GM19397 (cell line): ENCODE results near the gene ENPP1.
"Not testable (repeated sequence)": the region's sequence is repeated elsewhere in the genome, so short reads cannot be mapped to it uniquely, and the experiment has no call there.

Experiments used
- ATAC-seq: cut with Tn5 transposase; IDR thresholded peaks from one replicate; pipeline ENCODE4 v1.9.1; 2021; ENCODE audit warnings: mild to moderate bottlenecking, moderate library complexity; ENCODE audit not compliant: unreplicated experiment

The ENPP1 gene

GRCh38 chr6:131867744-131868143 is 59.9 kb downstream of the ENPP1 start:
- no peak for ATAC-seq

GRCh38 chr6:131868836-131869235 is 61.0 kb downstream of the ENPP1 start:
- no peak for ATAC-seq

- ATAC-seq: no peak
Measured at GRCh38 chr6:131875647-131876046, 67.8 kb downstream of the ENPP1 start.

DNA sequence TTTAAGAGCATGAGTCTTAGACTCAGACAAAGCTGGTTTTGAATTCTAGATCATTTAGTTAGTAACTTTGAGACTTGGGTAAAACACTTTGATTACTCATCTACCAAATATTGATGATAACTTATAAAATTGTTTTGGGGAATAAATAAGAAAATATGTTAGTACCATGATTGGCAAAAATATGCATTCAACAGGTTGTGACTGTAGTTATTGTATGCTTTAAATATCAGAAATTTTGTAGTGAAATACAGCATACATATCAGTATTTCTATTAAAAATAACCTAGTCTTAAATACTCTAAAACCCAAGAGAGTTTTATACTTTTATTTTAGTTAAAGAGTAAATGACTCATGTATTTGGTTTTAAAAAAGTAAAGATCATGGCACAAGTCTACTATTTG is 68.7 kb downstream of the ENPP1 start:
- ATAC-seq: no peak

DNA sequence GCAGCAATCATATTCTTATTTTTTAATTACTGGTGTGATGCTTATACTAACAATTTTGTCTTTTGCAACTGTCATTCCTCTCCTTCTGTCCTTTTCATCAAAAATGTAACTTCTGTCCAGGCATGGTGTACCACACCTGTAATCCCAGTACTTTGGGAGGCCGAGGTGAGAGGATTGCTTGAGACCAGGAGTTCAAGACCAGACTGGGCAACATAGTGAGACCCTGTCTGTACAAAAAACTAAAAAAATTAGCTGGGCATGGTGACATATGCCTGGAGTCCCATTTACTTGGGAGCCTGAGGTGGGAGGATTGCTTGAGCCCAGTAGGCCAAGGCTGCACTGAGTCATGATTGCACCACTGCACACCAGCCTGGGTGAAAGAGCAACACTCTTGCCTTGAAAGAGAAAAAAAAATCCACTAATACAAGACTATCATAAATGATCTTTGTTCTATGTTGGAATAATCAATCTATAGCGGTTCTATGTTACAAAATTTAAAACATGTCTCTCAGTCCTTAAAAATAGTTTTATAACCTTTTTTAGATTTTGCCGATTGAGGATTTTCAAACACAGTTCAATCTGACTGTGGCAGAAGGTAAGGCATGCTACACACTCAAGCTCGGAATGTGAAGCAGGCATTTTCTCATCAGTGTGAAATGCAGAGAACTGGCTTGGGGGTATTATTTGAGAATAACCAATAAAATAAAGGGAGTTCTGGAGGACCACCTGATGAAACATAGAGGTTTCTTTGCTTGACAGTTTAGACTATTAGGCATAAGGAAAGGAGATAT is 70.4 kb downstream of the ENPP1 start:
- ATAC-seq: no peak

GRCh38 chr6:131883016-131883415 is 75.2 kb downstream of the ENPP1 start:
- no peak for ATAC-seq

DNA sequence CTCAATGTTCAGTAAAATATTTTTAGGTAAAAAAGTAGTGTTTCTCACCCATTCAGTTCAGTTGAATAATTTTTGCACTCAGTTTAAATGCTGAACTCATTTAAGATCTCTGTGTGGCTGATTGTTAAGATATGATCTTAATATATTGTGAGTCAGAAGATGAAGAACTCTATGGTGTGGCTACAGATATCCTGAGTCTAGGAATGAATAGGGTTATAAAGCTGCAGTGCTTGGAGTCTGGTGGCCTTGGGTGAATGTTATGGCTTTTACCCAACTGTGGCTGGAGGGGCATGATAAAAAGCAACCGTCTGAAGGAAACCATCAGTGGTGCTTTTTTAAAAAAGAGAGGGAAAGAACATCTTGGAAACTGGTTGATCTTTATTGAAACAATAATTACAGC is 77.4 kb downstream of the ENPP1 start:
- no peak for ATAC-seq

- ATAC-seq: no peak
Measured at GRCh38 chr6:131886517-131886916, 78.7 kb downstream of the ENPP1 start.

- no peak for ATAC-seq
Measured at GRCh38 chr6:131890091-131890490, 82.3 kb downstream of the ENPP1 start.

DNA sequence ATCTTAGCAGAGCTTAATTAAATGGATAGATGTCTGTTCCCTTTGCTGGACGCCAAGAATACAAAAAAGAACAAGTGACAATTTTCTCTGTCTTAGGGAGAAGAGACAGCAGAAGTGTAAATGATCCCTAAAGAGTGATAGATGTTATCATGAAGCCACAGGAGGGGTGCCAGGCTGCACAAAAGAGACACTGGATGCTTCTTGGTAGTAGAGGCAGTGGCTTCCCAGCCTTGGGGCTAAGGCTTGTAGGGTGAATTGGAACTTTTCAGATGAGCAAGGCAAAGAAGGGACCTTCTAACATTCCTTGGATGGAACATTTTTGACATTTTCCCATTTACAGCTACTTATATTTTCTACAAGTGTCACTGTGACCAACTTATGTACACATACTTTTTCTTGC is 85.4 kb downstream of the ENPP1 start:
- ATAC-seq: no peak

DNA sequence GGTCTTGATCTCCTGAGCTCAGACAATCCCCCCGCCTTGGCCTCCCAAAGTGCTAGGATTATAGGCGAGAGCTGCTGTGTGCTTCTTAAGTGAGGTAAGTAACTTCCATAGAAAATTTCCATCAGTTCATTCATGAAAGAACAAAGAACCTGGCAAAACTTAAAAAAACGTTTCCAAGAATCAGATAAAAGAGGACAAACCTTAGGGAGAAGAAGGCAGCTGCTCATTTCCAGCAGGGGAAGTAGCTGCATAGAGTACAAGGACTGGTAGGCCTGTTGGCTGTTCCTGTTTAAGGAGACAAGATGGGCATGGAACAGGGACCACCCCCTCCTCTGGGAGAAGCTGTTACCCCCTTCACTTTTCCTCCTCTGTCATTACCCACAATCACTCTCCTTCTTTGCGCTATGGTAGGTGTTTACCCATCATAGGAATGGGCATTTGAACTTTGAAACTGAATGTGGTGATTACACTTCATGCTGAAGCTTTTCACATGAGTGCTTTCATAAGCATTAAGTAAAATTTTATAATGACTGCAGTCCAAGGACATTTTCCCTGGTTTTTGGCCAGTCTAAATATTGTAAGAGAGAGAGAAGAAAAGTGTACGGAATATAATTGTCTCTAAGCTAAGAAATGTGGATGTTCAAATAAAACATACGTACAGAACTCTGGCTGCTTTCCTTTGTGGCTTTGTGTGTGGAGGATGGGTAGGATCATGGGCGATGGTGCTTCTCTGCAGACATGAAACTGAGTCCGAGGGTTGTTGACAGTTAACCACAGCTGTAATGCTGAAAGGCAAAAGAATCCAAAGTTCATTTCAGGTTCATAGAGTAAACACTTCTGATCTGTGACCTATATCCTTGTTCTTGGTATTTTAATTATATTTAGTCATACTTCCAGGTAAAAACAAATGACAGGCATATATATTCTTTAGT is 86.9 kb downstream of the ENPP1 start:
- ATAC-seq: no peak

DNA sequence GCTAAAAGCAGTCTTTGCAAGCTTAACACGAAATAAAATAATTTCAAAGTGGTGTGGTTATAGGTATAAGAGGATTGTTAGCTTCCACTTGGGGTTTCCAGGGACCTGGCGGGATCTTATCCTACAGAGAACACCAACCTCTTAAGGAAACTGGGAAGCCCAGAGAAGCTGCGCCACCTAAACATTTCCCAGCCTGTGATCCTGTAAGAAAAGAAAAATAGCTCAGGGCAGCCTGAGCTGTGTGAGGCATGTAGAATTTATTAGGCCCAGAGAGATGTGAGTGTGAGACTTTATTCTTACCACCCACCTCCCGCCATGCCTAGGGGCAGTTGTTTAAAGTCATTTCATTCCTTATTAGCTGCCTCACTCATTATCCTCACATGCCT is 89.2 kb downstream of the ENPP1 start:
- ATAC-seq: no peak

DNA sequence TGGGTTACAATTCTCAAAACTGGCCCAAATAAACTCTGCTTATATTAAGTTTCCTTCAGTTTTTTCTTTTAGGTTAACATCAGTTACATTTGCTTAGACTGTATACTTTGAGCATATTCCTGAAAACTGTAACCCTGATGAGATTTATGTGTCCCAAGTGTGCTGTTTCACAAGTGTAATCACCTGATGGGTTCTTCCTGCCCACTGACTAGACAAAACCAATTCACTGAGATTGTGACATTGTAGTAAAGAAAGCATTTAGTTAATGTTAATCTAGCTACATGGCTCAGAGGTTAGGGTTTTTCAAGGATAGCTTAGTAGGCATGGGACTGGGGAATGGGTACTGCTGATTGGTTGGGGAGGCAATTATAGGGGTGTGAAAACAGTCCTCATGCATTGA is 89.8 kb downstream of the ENPP1 start:
- ATAC-seq: no peak

DNA sequence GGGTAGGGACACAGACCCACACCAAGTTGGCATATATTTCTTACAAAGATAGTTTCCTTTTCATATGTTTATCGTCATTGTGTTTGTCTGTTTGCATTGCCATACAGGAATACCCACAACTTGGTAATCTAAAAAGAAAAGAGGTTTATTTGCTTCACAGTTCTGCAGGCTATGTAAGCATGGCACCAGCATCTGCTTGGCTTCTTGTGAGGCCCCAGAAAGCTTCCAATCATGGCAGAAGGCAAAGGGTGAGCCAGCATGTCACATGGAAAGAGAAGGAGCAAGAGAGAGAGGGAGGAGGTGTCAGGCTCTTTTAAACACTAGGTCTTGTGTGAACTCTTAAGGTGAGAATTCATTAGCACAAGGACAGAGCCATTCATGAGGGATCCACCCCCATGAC is 90.9 kb downstream of the ENPP1 start:
- ATAC-seq: no peak

GRCh38 chr6:131900231-131900630 is 92.4 kb downstream of the ENPP1 start:
- ATAC-seq: no peak

DNA sequence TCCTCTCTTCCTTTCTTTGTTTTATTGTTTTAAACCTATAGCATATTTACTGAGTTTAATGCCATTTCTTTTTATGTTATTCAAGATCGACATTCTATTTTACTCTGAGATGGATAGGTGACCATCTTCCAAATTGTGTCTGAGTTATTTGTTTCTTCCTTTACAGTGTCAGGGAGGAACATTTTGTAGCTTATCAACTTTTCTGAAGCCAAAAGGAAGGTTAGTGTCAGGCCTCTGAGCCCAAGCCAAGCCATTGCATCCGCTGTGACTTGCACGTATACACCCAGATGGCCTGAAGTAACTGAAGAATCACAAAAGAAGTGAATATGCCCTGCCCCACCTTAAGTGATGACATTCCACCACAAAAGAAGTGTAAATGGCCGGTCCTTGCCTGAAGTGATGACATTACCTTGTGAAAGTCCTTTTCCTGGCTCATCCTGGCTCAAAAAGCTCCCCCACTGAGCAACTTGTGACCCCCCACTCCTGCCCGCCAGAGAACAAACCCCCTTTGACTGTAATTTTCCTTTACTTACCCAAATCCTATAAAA is 93.6 kb downstream of the ENPP1 start:
- not testable (repeated sequence) for ATAC-seq

DNA sequence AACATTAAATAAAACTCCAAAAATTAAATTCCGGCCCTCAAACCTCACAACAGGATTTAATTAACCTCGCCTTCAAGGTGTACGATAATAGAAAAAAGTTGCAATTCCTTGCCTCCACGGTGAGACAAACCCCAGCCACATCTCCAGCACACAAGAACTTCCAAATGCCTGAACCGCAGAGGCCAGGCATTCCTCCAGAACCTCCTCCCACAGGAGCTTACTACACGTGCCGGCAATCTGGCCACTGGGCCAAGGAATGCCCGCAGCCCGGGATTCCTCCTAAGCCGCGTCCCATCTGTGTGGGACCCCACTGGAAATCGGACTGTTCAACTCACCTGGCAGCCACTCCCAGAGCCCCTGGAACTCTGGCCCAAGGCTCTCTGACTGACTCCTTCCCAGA is 95.9 kb downstream of the ENPP1 start:
- not testable (repeated sequence) for ATAC-seq

DNA sequence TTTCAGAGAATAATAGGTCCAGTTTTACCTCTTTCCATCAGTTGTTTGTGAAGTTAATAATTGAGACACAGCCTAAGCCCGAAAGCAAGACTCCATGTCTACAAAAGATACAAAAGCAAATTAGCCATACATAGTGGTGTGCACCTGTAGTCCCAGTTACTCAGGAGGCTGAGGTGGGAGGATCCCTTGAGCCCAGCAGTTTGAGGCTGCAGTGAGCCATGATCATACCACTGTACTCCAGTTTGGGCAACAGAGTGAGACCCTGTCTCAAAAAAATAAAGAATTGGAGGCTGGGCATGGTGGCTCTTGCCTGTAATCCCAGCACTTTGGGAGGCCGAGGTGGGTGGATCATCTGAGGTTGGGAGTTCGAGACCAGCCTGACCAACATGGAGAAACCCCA is 101.0 kb downstream of the ENPP1 start:
- not testable (repeated sequence) for ATAC-seq

- peak; percentile 96 for ATAC-seq
Measured at GRCh38 chr6:131909408-131910218, 101.8 kb downstream of the ENPP1 start.

DNA sequence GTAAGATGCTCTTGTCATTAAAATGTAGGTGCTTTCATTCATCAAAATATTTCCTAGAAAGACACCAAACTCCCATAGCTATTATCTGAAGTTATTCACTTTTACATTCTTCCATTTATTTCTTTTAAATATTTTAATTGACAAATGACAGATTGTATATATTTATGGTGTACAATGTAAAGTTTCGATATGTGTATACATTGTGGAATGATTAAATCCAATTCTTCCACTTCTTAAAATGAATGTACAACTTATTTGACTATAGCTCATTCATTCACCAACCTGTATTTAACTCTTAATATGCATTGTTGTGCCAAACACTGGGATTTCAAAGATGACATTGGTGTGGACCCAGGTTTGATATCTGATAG is 102.4 kb downstream of the ENPP1 start:
- no peak for ATAC-seq

DNA sequence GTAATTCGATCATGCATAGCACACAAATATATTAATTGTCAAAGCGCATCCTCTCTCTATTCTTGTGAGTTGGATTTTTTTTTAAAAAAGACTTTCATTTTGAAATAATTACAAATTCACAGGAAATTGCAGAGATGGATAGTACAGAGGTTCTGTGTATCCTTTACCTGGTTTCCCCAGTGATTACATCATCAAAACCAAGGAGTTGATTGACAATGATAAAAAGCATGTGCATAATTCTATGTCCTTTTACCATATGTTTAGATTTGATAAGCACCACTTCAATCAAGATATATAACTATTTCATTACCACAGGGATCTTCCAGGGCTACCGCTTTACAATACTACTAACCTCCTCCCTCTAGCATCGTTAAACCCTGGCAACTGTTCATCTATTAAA is 103.1 kb downstream of the ENPP1 start:
- no peak for ATAC-seq
